DOHH2 (cell line): ENCODE results near the gene CST6.

ENCODE experiments used
- H3F3A ChIP-seq: fragments of 200-600 bp; sonication (generic), shearing (Covaris generic); 2 replicates; pipeline ENCODE4 v1.6.0; 2016; ENCODE audit warnings: antibody characterized with exemption, mild to moderate bottlenecking; ENCODE audit not compliant: control insufficient read depth, insufficient read depth
- H3K27ac ChIP-seq: fragments of 200-600 bp; sonication (generic); 2 replicates; pipeline ENCODE4 v1.5.1; 2014; ENCODE audit warnings: low read depth, mild to moderate bottlenecking, low read length, moderate library complexity
- H3K27me3 ChIP-seq: fragments of 200-600 bp; sonication (generic); 2 replicates; pipeline ENCODE4 v1.6.1; 2014; ENCODE audit warnings: mild to moderate bottlenecking, low read length, mixed read lengths; ENCODE audit not compliant: control insufficient read depth
- H3K36me3 ChIP-seq: fragments of 200-600 bp; sonication (generic); 2 replicates; pipeline ENCODE4 v1.6.1; 2014; ENCODE audit warnings: mild to moderate bottlenecking, low read length, moderate library complexity, mixed read lengths; ENCODE audit not compliant: control insufficient read depth
- H3K4me1 ChIP-seq: fragments of 200-600 bp; sonication (generic); 2 replicates; pipeline ENCODE4 v1.6.1; 2014; ENCODE audit warnings: mild to moderate bottlenecking, low read length, mixed read lengths; ENCODE audit not compliant: control insufficient read depth
- H3K4me2 ChIP-seq: fragments of 200-600 bp; sonication (generic); 2 replicates; pipeline ENCODE4 v1.6.0; 2014; ENCODE audit warnings: mild to moderate bottlenecking, low read length, moderate library complexity
- H3K4me3 ChIP-seq: fragments of 200-600 bp; sonication (generic); 2 replicates; pipeline ENCODE4 v1.5.1; 2014; ENCODE audit warnings: mild to moderate bottlenecking, low read length, mixed read lengths
- H3K79me2 ChIP-seq: fragments of 200-600 bp; sonication (generic); 2 replicates; pipeline ENCODE4 v1.6.1; 2014; ENCODE audit warnings: mild to moderate bottlenecking, low read length, mixed read lengths; ENCODE audit not compliant: control insufficient read depth
- H3K9me2 ChIP-seq: fragments of 200-600 bp; sonication (generic); replicated peaks from 2 replicates; pipeline ENCODE4 v1.6.1; 2014; ENCODE audit warnings: mild to moderate bottlenecking, low read length, mixed read lengths; ENCODE audit not compliant: control insufficient read depth
- H3K9me3 ChIP-seq: fragments of 200-600 bp; sonication (generic); 2 replicates; pipeline ENCODE4 v1.6.1; 2014; ENCODE audit warnings: antibody characterized with exemption, low read length, mixed read lengths; ENCODE audit not compliant: control insufficient read depth, insufficient read depth
- H4K20me1 ChIP-seq: fragments of 200-600 bp; sonication (generic); 2 replicates; pipeline ENCODE4 v1.6.0; 2014; ENCODE audit warnings: low read depth, mild to moderate bottlenecking, antibody characterized with exemption, low read length, moderate library complexity; ENCODE audit not compliant: control insufficient read depth, insufficient read depth
- CTCF ChIP-seq: fragments of 200-600 bp; sonication (generic); IDR thresholded peaks from one replicate; pipeline ENCODE4 v1.5.1; 2014; ENCODE audit warnings: antibody characterized with exemption, mild to moderate bottlenecking, low read depth, low read length; ENCODE audit not compliant: poor library complexity, severe bottlenecking
- EZH2phosphoT487 ChIP-seq: fragments of 200-600 bp; sonication (generic); IDR thresholded peaks from 2 replicates; pipeline ENCODE4 v1.6.1; 2017; ENCODE audit warnings: borderline replicate concordance, mild to moderate bottlenecking, antibody characterized with exemption, low read length, moderate library complexity, mixed read lengths

CST6 gene

GRCh38 chr11:66015936-66016792 lies 4.4 kb downstream of the CST6 start:
- no peaks in the 10 kb centered on the region for H4K20me1 ChIP-seq
- no peak overlapping the region for H3K4me3 ChIP-seq
- no peak for TF ChIP-seq CTCF
- no peaks in the 10 kb centered on the region for H3K4me1 ChIP-seq
- no peaks in the 10 kb centered on the region for H3K9me2 ChIP-seq
- H3F3A ChIP-seq = no peaks in the 10 kb centered on the region
- no peaks in the 10 kb centered on the region for H3K36me3 ChIP-seq
- no peak overlapping the region for H3K27ac ChIP-seq
- no peak overlapping the region for H3K4me2 ChIP-seq
- no peaks in the 10 kb centered on the region for H3K9me3 ChIP-seq
- H3K27me3 ChIP-seq = 0 out of 2 replicates have a peak, but pooled peaks cover 5% of the 10 kb centered on the region
- H3K79me2 ChIP-seq = no peaks in the 10 kb centered on the region

- H3F3A ChIP-seq = no peaks in the 10 kb centered on the region
- H3K4me3 ChIP-seq = no peak overlapping the region
- H3K27me3 ChIP-seq = peaks cover 2% of the 10 kb centered on the region; the same call in 1 of the 2 replicates
- H3K36me3 ChIP-seq = no peaks in the 10 kb centered on the region
- no peaks in the 10 kb centered on the region for H3K4me1 ChIP-seq
- no peak for TF ChIP-seq EZH2phosphoT487
- TF ChIP-seq CTCF = no peak
- no peak overlapping the region for H3K4me2 ChIP-seq
- H3K27ac ChIP-seq = no peak overlapping the region
- H3K9me2 ChIP-seq = no peaks in the 10 kb centered on the region
- H3K79me2 ChIP-seq = no peaks in the 10 kb centered on the region
- H3K9me3 ChIP-seq = no peaks in the 10 kb centered on the region
- H4K20me1 ChIP-seq = no peaks in the 10 kb centered on the region
These were observed 5.0 kb downstream of the CST6 start for GRCh38 chr11:66016793-66017177.

DNA sequence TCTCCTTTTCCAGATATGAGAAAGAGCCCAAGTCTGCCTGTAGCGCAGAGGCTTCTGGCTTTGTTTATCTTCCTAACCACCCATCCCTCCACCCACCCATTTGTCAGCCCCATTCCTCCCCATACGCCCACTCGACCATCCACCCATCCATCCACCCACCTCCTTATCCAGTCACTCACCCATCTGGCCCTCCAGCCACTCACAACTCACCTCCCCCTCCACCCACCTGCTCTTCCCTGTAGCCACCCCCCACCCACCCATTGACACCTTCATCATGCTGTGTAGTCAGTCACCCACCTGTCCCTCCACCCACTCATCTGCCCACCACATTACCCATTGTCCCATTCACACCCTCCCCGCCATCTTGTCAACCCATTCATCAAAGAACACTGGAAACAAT lies 5.5 kb downstream of the CST6 start:
- no peak overlapping the region for H3K4me2 ChIP-seq
- no peaks in the 10 kb centered on the region for H3K36me3 ChIP-seq
- TF ChIP-seq CTCF (no peak), EZH2phosphoT487 (no peak)
- H3K27ac ChIP-seq = no peak overlapping the region
- H3F3A ChIP-seq = no peaks in the 10 kb centered on the region
- no peaks in the 10 kb centered on the region for H3K9me3 ChIP-seq
- H3K79me2 ChIP-seq = no peaks in the 10 kb centered on the region
- no peak overlapping the region for H3K4me3 ChIP-seq
- no peaks in the 10 kb centered on the region for H3K9me2 ChIP-seq
- H3K27me3 ChIP-seq = no peaks in the 10 kb centered on the region; the same call in 1 of the 2 replicates
- no peaks in the 10 kb centered on the region for H4K20me1 ChIP-seq
- peaks cover 1% of the 10 kb centered on the region; the same call in 1 of the 2 replicates for H3K4me1 ChIP-seq
